ENCODE measurements around the gene PCDH1.
A peak's percentile ranks its signal among the peaks of the same experiment; 100 is the strongest.

Gene PCDH1

GRCh38 chr5:141843156-141843927, 34.9 kb downstream of the PCDH1 start:
- TF ChIP-seq ZFX (IDR thresholded peaks at IDR 0.05) (no peak), CTCF (conservative IDR thresholded peaks at IDR 0.05) (no peak)
- H3K27ac ChIP-seq: peak overlapping the region; percentile 68

- peak overlapping the region; percentile 68 for H3K27ac ChIP-seq
- TF ChIP-seq CTCF (conservative IDR thresholded peaks at IDR 0.05) (no peak), ZFX (IDR thresholded peaks at IDR 0.05) (no peak)
Measured at GRCh38 chr5:141841378-141842180, 36.6 kb downstream of the PCDH1 start.

- no peak for TF ChIP-seq CTCF (conservative IDR thresholded peaks at IDR 0.05)
- no peak for TF ChIP-seq ZFX (IDR thresholded peaks at IDR 0.05)
- H3K27ac ChIP-seq: peak overlapping the region; percentile 68
Measured at GRCh38 chr5:141840826-141841360, 37.3 kb downstream of the PCDH1 start.

- TF ChIP-seq ZFX (IDR thresholded peaks at IDR 0.05) (no peak), CTCF (conservative IDR thresholded peaks at IDR 0.05) (no peak)
- H3K27ac ChIP-seq: peak overlapping the region; percentile 68
Measured at GRCh38 chr5:141840280-141840812, 37.9 kb downstream of the PCDH1 start.

GRCh38 chr5:141839015-141839513, 39.1 kb downstream of the PCDH1 start:
- TF ChIP-seq CTCF (conservative IDR thresholded peaks at IDR 0.05): no peak
- H3K27ac ChIP-seq: no peak overlapping the region

- H3K27ac ChIP-seq: no peak overlapping the region
- no peak for TF ChIP-seq CTCF (conservative IDR thresholded peaks at IDR 0.05)
- no peak for TF ChIP-seq ZFX (IDR thresholded peaks at IDR 0.05)
Measured at GRCh38 chr5:141838326-141839014, 39.7 kb downstream of the PCDH1 start.

Measured in C4-2B (cell line).